ENCODE data around the gene F2RL1. TPM values are rescaled to one million over a fixed set of nuclear protein-coding genes. Genes with fewer than 3 reads are reported as not detected.
"Not testable (repeated sequence)": the region's sequence is repeated elsewhere in the genome, so short reads cannot be mapped to it uniquely, and the experiment has no call there.

Gene F2RL1
- total RNA-seq, 1 experiment from 2014 or later = 30.7 TPM

DNA sequence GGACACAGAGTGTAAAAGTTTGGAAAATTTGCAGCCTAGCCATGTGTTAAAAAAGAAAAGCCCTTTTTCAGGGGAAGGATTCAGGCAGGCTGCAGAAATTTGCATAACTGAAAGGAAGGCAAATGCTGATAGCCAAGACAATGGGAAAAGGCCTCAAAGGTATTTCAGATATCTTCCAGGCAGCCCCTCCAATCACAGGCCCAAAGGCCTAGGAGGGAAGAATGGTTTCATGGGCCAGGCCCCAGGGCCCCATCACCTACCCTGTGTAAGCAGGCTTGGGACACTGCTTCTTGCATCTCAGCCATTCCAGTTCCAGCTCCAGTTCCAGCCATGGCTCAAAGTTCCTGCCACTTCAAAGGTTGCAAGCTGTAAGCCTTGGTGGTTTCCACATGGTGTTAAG lies 35.8 kb downstream of the F2RL1 start:
- DNase-seq (ENCODE audit: unreplicated experiment) = no peak
- no TSS peak for BruUV-seq (replicated peaks)
- no peaks in the 10 kb centered on the region for H3K36me3 Mint-ChIP-seq (ENCODE audit: insufficient read depth, unreplicated experiment)
- ChIA-PET POLR2A (no interaction called here), CTCF (interaction anchor here (1.1 kb wide), 1 partner anchor 104 kb away, joined by 3 read pairs; no protein-coding TSS in a partner anchor)
- H3K4me1 Mint-ChIP-seq (ENCODE audit: insufficient read depth, unreplicated experiment) = no peaks in the 10 kb centered on the region
- H3K27me3 Mint-ChIP-seq (ENCODE audit: insufficient read depth, unreplicated experiment) = no peaks in the 10 kb centered on the region
- H3K27ac Mint-ChIP-seq (ENCODE audit: low read depth, unreplicated experiment) = no peak overlapping the region
- TF ChIP-seq, protein P1, sequence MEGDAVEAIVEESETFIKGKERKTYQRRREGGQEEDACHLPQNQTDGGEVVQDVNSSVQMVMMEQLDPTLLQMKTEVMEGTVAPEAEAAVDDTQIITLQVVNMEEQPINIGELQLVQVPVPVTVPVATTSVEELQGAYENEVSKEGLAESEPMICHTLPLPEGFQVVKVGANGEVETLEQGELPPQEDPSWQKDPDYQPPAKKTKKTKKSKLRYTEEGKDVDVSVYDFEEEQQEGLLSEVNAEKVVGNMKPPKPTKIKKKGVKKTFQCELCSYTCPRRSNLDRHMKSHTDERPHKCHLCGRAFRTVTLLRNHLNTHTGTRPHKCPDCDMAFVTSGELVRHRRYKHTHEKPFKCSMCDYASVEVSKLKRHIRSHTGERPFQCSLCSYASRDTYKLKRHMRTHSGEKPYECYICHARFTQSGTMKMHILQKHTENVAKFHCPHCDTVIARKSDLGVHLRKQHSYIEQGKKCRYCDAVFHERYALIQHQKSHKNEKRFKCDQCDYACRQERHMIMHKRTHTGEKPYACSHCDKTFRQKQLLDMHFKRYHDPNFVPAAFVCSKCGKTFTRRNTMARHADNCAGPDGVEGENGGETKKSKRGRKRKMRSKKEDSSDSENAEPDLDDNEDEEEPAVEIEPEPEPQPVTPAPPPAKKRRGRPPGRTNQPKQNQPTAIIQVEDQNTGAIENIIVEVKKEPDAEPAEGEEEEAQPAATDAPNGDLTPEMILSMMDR (IDR thresholded peaks at IDR 0.05; ENCODE audit: unreplicated experiment) = no peak
- intact Hi-C loops (cut with micrococcal nuclease) = no loop called here
- no peak overlapping the region for H3K4me3 Mint-ChIP-seq (ENCODE audit: unreplicated experiment)
- H3K9me3 Mint-ChIP-seq (ENCODE audit: unreplicated experiment) = no peaks in the 10 kb centered on the region

DNA sequence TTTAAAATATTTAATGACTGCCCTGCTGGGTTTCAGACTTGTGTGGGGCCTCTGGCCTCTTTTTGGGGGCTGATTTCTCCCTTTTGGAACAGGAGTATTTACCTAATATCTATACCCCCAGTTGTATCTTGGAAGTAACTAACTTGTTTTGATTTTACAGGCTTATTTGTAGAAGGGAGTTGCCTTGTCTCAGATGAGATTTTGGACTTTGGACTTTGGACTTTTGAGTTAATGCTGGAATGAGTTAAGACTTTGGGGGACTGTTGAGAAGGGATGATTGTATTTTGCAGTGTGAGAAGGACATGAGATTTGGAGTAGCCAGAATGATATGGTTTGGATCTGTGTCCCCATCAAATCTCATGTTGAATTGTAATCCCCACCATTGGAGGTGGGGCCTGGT lies 36.7 kb downstream of the F2RL1 start:
- H3K4me3 Mint-ChIP-seq (ENCODE audit: unreplicated experiment); BruUV-seq (replicated peaks); DNase-seq (ENCODE audit: unreplicated experiment); H3K4me1 Mint-ChIP-seq (ENCODE audit: insufficient read depth, unreplicated experiment); H3K27me3 Mint-ChIP-seq (ENCODE audit: insufficient read depth, unreplicated experiment); H3K27ac Mint-ChIP-seq (ENCODE audit: low read depth, unreplicated experiment); H3K9me3 Mint-ChIP-seq (ENCODE audit: unreplicated experiment); POLR2A ChIA-PET; H3K36me3 Mint-ChIP-seq (ENCODE audit: insufficient read depth, unreplicated experiment); intact Hi-C loops (cut with micrococcal nuclease): not testable (repeated sequence)
- CTCF ChIA-PET = interaction anchor here (1.1 to 3.4 kb wide), 2 partner anchors 12 to 105 kb away, joined by 3 to 12 read pairs; no protein-coding TSS in a partner anchor

DNA sequence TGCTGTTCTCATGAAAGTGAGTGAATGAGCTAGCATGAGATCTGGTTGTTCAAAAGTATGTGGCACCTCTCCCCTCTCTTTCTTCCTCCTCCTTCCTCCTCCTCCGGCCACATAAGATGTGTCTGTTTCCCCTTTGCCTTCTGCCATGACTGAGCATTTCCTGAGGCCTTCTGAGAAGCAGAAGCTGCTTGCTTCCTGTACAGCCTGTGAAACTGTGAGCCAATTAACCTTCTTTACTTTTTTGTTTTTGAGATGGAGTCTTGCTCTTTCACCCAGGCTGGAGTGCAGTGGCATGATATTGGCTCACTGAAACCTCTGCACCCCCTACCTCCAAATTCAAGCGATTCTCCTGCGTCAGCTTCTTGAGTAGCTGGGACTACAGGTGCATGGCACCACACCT lies 37.1 kb downstream of the F2RL1 start:
- H3K4me1 Mint-ChIP-seq (ENCODE audit: insufficient read depth, unreplicated experiment) = no peaks in the 10 kb centered on the region
- H3K27ac Mint-ChIP-seq (ENCODE audit: low read depth, unreplicated experiment) = no peak overlapping the region
- intact Hi-C loops (cut with micrococcal nuclease) = no loop called here
- TF ChIP-seq, protein P1 (IDR thresholded peaks at IDR 0.05; ENCODE audit: unreplicated experiment) = no peak
- ChIA-PET CTCF (interaction anchor here (1.1 to 3.4 kb wide), 2 partner anchors 12 to 15 kb away, joined by 3 to 12 read pairs; no protein-coding TSS in a partner anchor), POLR2A (no interaction called here)
- H3K27me3 Mint-ChIP-seq (ENCODE audit: insufficient read depth, unreplicated experiment) = no peaks in the 10 kb centered on the region
- DNase-seq (ENCODE audit: unreplicated experiment) = no peak
- no peaks in the 10 kb centered on the region for H3K9me3 Mint-ChIP-seq (ENCODE audit: unreplicated experiment)
- no TSS peak for BruUV-seq (replicated peaks)
- no peak overlapping the region for H3K4me3 Mint-ChIP-seq (ENCODE audit: unreplicated experiment)
- no peaks in the 10 kb centered on the region for H3K36me3 Mint-ChIP-seq (ENCODE audit: insufficient read depth, unreplicated experiment)

DNA sequence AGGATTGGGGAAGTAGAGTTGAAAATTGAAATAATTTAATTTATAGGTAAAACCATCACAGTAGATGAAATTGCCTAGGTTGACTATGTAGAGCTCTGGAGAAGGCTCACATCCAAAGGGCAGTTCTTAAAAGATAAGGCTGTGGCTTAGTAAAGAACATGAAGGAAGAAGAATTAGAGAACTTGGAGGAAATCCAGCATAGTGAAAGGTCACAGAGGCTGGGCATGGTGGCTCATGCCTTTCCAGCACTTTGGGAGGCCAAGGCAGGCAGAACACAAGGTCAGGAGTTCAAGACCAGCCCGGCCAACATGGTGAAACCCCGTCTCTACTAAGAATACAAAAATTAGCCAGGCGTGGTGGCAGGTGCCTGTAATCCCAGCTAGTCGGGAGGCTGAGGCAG lies 38.0 kb downstream of the F2RL1 start:
- intact Hi-C loops (cut with micrococcal nuclease); BruUV-seq (replicated peaks); POLR2A ChIA-PET; DNase-seq (ENCODE audit: unreplicated experiment); H3K36me3 Mint-ChIP-seq (ENCODE audit: insufficient read depth, unreplicated experiment); H3K27ac Mint-ChIP-seq (ENCODE audit: low read depth, unreplicated experiment); H3K9me3 Mint-ChIP-seq (ENCODE audit: unreplicated experiment); H3K4me1 Mint-ChIP-seq (ENCODE audit: insufficient read depth, unreplicated experiment); H3K4me3 Mint-ChIP-seq (ENCODE audit: unreplicated experiment); H3K27me3 Mint-ChIP-seq (ENCODE audit: insufficient read depth, unreplicated experiment): not testable (repeated sequence)
- CTCF ChIA-PET = interaction anchor here (1.1 to 3.4 kb wide), 2 partner anchors 11 to 14 kb away, joined by 3 to 12 read pairs; no protein-coding TSS in a partner anchor

DNA sequence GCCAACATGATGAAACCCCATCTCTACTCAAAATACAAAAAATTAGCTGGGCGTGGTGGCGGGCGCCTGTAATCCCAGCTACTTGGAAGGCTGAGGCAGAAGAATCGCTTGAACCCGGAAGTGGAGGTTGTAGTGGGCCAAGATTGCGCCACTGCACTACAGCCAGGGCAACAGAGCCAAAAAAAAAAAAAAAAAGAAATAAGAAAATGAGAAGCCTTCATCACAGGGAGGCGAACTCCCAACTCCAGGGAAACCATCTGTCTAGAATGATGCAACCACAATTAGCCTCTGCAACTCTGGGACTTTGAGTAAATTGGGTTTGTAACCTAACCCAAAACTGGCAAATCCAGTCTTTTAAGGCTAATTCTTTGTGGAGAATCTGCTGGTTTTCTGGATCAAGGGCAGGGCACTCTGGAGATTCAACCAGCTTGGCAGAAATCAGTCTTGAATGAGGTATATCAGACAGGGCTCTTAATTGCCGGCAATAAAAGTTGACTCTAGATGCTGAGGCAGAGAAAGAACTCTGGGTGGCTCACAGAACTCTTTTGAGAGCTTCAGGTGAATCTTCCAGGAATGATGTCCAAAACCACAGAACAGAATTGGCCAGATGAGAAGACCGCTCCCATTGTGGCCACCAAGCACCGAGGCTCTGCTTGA lies 40.9 kb downstream of the F2RL1 start:
- ChIA-PET POLR2A (no interaction called here), CTCF (no interaction called here)
- DNase-seq (ENCODE audit: unreplicated experiment) = no peak
- H3K27ac Mint-ChIP-seq (ENCODE audit: low read depth, unreplicated experiment) = no peak overlapping the region
- H3K27me3 Mint-ChIP-seq (ENCODE audit: insufficient read depth, unreplicated experiment) = no peaks in the 10 kb centered on the region
- TF ChIP-seq, protein P1 (IDR thresholded peaks at IDR 0.05; ENCODE audit: unreplicated experiment) = no peak
- H3K4me1 Mint-ChIP-seq (ENCODE audit: insufficient read depth, unreplicated experiment) = no peaks in the 10 kb centered on the region
- H3K4me3 Mint-ChIP-seq (ENCODE audit: unreplicated experiment) = no peak overlapping the region
- intact Hi-C loops (cut with micrococcal nuclease) = loop anchor here (10.0 kb wide), 1 partner anchor 255 kb away; no protein-coding TSS in a partner anchor
- no peaks in the 10 kb centered on the region for H3K9me3 Mint-ChIP-seq (ENCODE audit: unreplicated experiment)
- no TSS peak for BruUV-seq (replicated peaks)
- no peaks in the 10 kb centered on the region for H3K36me3 Mint-ChIP-seq (ENCODE audit: insufficient read depth, unreplicated experiment)

Measured in MCF 10A (cell line).